HG03108 (cell line): Measurements from ENCODE around the gene SELP.

Experiments
- ATAC-seq: cut with Tn5 transposase; IDR thresholded peaks from one replicate; pipeline ENCODE4 v1.9.1; 2021; ENCODE audit warnings: moderate library complexity; ENCODE audit not compliant: unreplicated experiment

SELP gene

DNA sequence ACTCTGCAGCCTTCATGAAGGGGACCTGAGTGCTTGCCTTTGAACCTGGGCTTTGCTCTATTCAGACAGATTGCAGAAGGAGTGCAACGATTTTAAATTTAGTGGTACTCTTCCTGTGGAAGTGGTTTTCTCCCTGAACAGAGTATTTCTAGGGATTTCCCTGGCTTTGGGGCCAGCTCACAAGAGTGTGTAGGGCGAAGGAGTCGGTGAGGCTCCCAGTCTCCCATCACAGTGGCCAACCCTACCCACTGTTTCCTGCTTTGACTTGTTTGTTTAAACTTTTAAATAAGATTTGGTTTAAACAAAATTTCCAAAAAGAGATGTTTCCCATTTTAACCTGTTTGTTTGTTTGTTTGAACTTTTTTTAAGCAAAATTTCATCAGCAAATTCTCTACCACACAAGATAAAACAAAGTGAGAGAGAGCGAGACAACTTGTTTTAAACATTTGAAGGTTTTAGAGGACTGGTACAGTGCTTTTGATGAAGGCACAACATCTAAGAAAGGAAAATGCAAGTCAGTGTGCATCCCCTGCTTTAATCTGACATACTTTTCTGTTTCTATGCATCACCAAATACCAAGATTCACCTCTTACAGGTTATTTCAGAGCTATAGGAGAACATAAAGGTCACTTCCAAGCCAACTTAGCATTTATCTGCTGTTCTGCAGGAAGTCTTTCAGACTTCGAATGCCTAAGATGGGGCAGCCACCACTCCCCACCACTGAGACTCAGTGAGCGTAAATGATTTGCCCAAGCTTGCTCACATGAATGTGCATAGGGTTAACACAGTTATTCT is 6.6 kb downstream of the SELP start:
- no peak for ATAC-seq

DNA sequence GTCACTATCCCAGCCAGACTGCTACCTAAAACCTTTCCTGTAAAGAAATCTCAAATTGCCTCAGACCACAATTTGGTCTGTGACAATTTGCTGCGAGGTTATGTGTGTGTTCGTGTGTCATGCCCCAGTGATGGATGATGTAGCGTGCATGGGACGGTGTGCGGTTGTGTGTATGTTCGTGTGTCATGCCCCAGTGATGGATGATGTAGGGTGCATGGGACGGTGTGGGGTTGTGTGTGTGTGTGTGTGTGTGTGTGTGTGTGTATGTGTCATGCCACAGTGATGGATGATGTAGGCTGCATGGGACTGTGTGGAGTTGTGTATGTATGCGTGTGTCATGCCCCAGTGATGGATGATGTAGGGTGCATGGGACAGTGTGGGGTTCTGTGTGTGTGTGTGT is 9.4 kb downstream of the SELP start:
- ATAC-seq = no peak

DNA sequence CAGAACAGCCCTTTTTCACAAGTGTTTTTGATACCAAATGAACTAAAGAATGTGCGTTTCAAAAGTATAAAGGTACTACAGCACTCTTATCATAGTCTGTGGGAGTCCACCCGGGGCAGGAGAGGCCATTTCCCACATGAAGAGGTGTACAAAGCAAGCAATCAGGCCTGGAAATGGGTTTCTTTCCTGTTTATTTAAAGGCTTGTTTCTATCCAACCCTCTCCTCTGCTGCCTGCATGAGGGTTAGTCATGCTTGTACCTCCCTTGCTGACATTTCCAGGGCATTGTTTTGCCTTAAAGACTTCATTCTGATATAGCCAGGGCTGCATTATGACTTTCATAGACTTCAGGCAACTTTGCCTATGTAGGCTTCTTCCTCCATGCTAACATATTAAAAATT is 11.6 kb downstream of the SELP start:
- no peak for ATAC-seq

DNA sequence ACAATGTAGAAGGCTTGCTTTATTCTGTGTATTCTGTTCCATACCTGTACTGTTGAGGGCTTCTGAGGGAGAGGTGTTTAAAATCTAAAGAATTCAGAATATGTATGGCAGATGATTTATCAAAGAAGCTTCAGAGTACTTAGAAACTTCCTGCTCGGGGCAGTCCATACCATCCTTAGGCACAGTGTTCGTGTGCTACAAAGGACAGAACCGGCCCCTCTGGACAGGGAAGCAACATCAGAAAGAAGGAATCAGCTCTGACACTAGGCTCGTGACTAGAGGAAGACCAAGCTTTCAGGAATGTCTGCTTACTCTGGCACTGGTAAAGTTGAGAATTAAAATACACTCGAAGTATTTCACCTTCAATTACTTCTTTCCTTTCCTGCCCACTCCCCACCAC is 14.1 kb downstream of the SELP start:
- ATAC-seq = no peak

DNA sequence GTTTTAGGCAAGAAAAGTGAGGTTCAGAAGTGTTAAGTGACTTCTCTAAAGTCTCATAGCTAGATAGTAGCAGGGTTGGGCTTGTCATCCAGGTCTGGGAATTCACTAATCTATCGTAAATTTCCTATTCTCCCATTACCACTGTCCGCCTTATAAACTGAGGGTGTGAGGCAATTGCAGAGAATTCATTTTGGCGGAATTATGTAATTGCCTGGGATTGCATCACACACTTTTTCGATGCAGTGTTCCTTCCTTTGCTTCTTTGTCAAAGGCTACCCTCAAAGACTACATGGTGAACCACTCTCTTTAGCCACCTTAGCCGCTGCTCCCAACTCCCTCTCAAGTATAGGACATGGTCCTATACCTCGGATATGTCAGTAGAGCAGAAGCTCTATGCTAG is 19.1 kb downstream of the SELP start:
- ATAC-seq = no peak

DNA sequence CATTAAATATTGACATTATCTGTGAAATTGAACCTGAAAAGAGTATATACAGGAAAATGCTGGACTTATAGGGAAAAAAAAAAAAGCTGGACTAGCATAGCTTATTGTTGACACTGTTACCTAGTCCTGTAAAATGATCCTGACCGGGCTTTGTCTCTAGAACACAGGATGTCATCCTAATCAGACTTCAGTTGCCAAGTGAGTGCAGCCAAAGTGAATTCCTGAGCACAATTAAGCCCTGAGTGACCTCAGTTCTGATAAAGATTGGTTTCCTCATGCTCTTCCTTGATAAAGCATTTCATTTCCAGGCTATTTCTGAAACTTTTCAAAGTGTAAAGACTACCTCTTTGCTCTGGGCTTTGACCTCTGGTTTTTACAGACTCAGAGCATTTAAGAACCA is 19.8 kb downstream of the SELP start:
- ATAC-seq = no peak

DNA sequence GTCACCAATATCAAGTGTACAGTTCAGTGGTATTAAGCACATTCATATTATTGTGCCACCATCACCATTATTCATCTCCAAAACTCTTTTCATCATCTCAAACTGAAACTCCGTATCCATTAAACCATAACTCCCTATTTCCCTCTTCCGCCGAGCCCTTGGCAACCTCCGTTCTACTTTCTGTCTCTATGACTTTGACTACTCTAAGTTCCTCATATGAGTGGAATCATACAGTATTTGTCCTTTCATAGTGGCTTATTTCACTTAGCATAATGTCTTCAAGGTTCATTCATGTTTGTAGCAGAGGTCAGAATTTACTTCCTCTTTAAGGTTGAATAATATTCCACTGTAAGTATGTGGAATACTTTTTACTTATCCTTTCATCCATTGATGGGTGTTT is 21.7 kb downstream of the SELP start:
- no peak for ATAC-seq

DNA sequence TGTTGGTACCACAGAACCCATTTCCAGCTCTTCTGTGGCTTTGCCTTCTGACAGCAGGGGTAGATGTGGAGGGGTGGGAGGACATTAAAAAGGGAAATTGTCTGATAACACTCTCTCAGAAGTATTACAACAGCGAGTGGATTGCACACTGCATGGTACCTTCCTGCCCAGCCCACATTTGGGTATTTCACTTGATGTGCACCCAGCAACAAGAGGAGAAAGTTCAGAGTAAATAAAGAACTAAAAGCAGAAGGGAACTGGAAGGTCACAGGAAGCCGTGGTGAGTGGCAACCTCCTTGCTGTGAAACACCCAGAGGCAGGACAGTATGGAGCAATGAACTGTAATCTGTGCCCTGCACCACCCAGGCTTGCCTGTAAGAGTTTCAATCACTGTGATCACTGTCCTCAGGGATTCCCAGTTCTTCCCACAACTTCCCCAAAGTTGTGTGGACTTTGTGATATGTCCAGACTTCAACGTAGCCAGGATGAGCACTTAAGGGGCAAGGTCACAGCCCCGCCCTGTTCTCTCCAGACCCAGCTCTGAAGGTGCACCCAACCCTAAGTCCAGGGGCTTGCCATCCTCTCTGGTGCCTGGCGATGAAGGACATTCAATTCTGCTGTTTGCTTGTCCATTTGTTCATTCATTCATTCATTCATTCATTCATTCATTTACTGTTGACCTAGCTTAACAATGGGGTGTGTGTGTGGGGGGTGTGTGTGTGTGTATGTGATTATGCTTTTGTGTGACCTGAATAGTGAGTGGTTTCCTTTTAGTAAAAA is 25.0 kb downstream of the SELP start:
- no peak for ATAC-seq

DNA sequence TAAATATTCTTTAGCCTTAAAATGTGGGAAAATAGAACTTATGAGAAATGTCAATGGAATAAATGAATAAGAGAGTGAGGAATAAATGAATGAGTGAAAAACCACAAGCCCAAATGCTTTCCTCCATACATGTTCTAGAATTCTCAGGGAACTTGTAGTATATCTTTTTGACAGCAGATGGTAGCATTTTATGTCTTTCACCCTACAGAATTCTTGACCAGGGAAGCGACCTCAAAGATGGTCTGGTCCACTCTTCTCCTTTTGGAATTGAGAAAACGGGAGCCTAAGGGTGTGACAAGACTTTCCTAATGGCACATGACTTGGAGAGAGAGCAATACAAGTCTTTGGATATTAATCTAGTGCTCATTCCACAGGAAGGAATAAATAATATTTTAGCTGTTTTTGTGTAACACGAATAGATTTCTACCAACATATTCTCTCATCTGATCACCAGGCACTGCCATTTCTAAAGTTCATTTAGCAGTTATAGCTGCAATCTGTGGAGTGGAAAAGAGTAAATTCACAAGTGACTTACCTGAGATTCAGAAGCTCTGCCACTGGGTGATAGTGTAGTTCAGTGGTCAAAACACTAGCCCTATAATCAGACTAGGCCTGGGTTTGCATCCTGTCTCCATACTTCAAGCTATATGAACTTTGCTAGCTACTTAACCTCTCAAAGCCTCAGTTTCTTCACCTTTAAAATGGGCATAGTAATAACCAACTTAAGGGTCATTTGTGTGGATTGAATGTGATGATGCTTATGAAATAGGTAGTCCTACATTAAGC is 28.6 kb downstream of the SELP start:
- no peak for ATAC-seq

DNA sequence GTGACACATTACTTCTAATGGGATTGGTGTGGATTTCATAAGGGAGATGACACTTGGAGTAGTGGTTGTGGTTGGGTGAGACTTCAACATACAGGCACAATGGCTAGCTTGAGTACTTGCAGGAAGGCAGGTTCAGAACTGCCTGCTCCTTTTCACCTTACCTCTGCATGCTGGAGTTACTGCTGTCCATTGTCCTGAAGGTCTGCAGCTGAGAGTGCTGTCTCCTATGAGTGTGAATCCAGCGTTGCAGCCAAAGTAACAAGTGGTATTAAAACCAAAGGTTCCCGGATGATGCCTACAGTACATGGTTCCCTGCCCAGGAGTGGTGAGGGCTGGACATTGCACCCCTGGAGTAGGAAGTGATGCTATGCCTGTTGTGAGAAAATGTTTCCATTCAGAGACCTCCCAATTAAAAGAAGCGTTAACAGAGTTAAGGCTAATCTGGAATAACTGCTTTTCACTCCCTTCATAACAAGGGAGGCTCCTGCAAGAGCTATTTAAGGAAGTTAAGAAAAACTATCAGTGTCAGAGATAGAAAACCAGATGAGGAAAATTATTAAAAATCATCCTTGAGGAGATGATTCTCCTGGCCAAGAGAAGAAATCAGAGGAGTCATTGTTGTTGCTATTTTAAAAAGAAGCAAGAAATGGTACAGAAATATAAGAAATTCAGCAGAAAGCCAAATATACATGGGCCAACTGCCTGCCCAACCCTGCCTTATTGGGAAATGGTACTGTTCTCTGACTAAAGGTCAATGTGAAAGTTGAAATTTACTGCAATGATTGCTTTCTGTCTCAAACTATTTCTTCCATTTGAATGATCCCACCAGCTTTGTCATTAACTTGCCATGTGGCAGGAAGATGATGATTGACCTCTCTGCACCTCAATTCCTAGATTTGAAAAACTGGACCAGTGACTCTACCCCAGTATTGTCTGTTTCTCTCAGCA is 33.9 kb downstream of the SELP start:
- ATAC-seq = no peak

DNA sequence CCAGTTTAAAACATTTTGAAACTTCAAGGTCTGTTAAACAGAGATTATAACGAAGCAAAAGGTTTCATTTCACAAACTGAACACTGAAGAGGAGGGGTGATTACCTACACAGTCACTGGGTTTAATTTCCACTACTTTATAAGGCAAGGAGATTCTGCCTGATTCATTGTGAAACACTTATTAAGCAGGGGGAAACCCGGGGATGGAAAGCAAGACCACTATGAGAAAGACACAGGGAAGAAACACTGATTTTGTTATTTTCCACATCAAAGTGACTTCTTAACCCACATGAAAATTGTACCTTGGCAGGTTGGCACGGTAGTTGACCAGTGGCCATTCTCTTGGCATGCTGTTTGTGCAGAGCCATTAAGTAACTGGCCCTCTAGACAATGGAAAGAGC is 35.5 kb downstream of the SELP start:
- peak; percentile 80 for ATAC-seq

DNA sequence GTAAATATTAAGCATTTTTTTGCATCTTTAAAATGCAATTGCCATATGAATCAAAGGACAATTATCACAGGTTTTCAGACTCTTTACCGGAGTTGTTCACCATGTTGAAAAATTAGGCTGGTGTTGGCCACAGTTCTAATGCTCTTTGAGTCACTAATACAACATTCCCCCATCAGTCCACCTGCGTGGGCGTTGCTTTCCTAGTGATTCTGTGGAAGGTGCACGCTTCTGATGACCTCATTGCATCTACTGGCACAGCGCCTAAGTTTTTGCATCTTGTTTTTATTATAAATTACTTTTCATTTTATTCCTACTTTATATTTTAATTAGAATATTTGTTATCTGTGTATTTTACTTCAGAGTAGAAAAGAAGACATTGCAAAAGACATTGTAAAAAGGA is 39.0 kb downstream of the SELP start:
- ATAC-seq = no peak

DNA sequence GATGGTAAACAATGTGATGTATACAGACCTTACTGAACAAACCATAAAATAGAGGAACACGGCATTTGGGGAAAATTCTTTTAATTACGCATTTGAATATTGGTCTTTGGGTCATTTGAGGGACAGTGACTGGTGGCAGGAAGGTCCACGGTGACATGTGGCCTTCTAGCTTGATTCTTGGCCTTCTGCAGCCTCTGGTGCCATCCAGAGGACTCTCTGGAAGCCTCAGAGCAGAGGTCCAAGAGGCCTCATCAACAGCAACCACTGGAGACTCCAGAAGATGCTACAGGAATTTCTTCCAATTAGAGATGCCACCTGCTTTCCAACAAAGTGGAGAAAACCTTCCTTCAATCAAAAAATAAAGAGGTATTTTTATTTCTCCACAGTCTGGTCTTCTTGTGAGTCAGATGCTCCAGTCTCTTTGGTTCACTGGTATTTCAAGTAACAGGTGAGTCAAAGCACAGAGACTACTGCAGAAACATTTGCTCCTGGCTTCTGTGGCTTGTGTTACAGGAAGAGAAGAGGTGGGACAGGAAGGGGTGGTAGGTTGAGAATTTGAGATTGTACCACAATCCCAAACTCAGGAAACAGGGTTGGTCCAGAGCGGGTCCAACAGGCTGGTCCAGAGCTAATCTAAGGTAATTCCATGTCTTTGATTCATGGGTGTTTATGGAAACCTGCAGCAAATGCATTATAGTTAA is 41.0 kb downstream of the SELP start:
- no peak for ATAC-seq

DNA sequence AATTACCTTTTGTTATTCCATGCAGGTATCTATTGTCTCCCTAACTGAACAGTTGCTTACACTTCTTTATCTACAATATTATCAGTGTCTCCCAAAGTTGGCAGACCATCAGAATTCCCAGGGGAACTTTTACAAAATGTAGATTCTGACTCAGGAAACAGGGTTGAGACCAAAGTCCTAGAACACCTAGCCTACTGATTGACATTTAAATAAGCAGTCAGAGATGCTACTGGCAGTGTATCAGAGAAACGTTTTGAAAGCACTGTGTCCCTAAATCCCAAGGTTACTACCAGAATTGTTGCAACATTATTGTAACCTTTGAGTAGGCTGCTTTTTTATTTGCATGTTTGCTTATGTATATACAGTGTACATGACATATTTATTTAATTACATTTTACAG is 41.8 kb downstream of the SELP start:
- no peak for ATAC-seq

DNA sequence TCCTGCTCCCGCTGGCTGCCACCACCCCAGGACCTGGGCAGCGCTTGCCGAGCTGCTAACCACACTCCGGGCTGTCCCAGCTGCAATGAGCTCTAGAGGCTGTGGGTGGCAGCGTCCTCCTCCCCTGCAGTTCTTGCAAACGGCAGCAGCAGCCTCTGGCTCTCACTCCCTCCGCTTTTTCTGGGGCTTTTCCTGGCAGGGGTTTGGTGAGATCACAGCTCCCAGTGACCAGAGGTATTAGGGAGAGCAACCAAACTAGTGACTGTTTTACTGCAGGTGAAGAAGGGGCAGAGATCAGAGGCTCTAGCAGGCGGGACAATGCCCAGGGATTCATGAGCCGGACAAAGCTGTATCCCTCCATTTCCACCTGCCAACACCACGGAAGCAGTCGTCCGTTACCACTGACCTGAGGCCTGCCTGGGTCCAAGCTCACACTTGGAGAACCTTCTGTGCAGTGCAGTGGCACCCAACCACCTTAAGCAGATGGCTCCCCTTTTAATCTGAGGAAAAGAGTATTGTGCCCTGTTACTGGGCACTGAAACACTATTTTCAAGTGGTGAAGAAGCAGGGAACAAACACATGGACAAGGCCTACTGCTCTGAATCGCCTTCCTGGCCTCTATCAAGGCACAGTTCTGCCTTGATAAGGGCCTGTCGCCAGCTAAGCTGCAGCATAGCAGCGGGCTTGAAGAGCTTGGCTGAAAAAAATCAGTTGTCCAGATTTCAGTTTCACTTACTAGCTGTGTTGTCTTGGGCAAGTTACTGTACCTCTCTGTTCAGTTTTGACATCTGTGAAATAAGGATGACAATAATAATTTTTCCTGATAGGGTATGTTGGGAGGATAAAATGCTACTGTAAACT is 43.3 kb downstream of the SELP start, which contains the start of gene F5:
TSS of gene F5 (minus strand) at position 87 of the 861 bp plus-strand sequence. CDS start 95 bp downstream, outside the sequence.
- ATAC-seq = peak; percentile 94

DNA sequence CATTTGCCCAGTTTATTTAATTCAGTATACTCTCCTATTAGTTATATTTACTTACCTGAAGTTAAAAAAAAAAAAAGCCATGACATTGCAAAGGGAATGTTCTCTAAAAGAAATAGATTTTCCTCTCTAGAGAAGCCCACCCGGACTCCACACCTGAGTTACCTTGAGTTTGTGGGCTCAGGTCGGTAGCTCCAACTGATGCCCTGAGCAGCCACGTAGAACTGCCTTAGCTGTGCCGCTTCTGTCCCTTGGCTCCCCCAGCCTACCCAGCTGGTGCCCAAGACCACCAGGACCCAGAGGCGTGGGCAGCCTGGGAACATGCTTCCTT is 43.9 kb downstream of the SELP start:
- no peak for ATAC-seq

DNA sequence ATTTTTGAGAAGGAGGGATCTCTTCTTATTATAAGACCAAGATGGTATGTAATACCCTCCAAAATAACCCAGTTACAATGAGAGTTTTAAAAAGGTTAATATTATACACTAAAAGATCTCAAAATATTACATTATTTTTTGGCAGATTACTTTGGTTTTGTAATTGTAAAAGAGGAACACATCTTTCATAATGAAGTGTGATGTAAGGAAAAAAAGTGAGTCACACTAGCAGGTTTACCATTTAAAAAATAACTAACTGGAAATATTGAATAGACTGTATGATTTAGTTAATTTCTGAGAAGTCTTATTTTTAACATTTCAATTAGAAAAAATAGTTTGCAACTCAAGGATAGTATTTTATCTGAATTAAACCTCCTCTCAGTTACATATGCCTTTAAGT is 44.7 kb downstream of the SELP start:
- no peak for ATAC-seq

DNA sequence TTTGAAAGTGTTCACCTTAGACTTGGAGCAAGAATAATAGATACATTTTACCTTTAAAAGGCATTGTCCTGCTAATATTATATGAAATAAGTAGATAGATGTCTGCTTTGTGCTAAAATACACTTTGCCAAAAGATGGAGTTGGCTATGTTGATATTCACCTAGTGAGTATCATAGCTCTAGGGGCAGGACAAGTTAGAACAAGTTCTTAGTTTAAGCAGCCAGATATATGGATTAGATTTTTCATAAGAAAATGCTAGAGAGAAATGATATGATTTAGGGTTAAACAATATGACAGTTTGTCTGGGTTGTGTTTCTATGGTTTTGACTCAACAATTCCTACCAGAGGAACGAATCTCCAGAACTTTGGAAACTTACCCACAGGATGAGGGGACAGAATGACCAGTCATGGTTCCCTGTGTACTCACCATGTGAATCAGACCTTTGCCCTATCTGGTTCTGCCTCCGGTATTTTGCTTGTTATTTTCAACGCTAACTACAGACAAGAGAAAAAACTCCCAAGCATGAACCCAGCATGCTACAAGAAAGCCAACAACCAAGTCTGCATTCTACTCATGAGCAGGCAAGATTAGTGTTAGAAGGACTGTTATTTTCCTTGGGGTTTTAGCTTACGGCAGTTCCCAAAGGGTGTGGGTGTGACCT is 45.3 kb downstream of the SELP start:
- no peak for ATAC-seq
